NT2/D1 (cell line): Measurements from ENCODE around the gene RASGRF2.
"Not testable (repeated sequence)": the region's sequence is repeated elsewhere in the genome, so short reads cannot be mapped to it uniquely, and the experiment has no call there.

Source experiments
- DNase-seq: peaks from one replicate; pipeline ENCODE4 v3.0.0-alpha.2; 2011; ENCODE audit warnings: low read depth, low spot score
- H3K27me3 ChIP-seq: 2 replicates; pipeline ENCODE4 v1.6.0; 2011; ENCODE audit warnings: mild to moderate bottlenecking; ENCODE audit not compliant: insufficient read length, insufficient read depth
- H3K36me3 ChIP-seq: 2 replicates; pipeline ENCODE4 v1.6.1; 2011; ENCODE audit warnings: mild to moderate bottlenecking, low read length, mixed read lengths; ENCODE audit not compliant: insufficient read depth, insufficient read length
- H3K4me1 ChIP-seq: 2 replicates; pipeline ENCODE4 v1.5.1; 2011; ENCODE audit not compliant: insufficient read depth, insufficient read length
- H3K4me3 ChIP-seq: 2 replicates; pipeline ENCODE4 v1.5.1; 2011; ENCODE audit warnings: low read depth; ENCODE audit not compliant: insufficient read length
- H3K9ac ChIP-seq: 2 replicates; pipeline ENCODE4 v1.6.0; 2011; ENCODE audit warnings: low read depth; ENCODE audit not compliant: insufficient read length
- H3K9me3 ChIP-seq: 2 replicates; pipeline ENCODE4 v1.5.1; 2011; ENCODE audit warnings: mild to moderate bottlenecking, low read length; ENCODE audit not compliant: insufficient read depth
- SUZ12 ChIP-seq: IDR thresholded peaks from 2 replicates; pipeline ENCODE4 v1.6.1; 2011; ENCODE audit not compliant: insufficient read length, insufficient read depth; ENCODE audit errors: extremely low read depth
- YY1 ChIP-seq: IDR thresholded peaks from 2 replicates; pipeline ENCODE4 v1.6.1; 2011; ENCODE audit not compliant: insufficient read length, insufficient read depth
- ZNF274 ChIP-seq: IDR thresholded peaks from 2 replicates; pipeline ENCODE4 v1.6.1; 2011; ENCODE audit warnings: mild to moderate bottlenecking, low read depth, low read length

The RASGRF2 gene

GRCh38 chr5:81021951-81022687 lies 62.0 kb downstream of the RASGRF2 start:
- Histone ChIP-seq H3K9me3 (no peaks in the 10 kb centered on the region), H3K4me1 (no peaks in the 10 kb centered on the region), H3K36me3 (no peaks in the 10 kb centered on the region), H3K4me3 (no peak overlapping the region), H3K27me3 (no peaks in the 10 kb centered on the region), H3K9ac (no peak overlapping the region)
- no peak for DNase-seq
- TF ChIP-seq YY1 (no peak), ZNF274 (no peak), SUZ12 (no peak)

- Histone ChIP-seq H3K9ac (no peak overlapping the region), H3K9me3 (no peaks in the 10 kb centered on the region), H3K27me3 (no peaks in the 10 kb centered on the region), H3K36me3 (no peaks in the 10 kb centered on the region), H3K4me3 (no peak overlapping the region), H3K4me1 (no peaks in the 10 kb centered on the region)
- DNase-seq: no peak
- TF ChIP-seq ZNF274 (no peak), YY1 (no peak), SUZ12 (no peak)
These were observed 62.5 kb downstream of the RASGRF2 start for GRCh38 chr5:81022688-81023084.

GRCh38 chr5:81023261-81023970 lies 63.3 kb downstream of the RASGRF2 start:
- H3K27me3 ChIP-seq: no peaks in the 10 kb centered on the region
- H3K9me3 ChIP-seq: peaks cover 3% of the 10 kb centered on the region; the same call in 1 of the 2 replicates

GRCh38 chr5:81027481-81028058 lies 67.4 kb downstream of the RASGRF2 start:
- peaks cover 10% of the 10 kb centered on the region; the same call in 1 of the 2 replicates for H3K9me3 ChIP-seq
- H3K4me3 ChIP-seq: no peak overlapping the region
- DNase-seq: no peak
- no peaks in the 10 kb centered on the region for H3K27me3 ChIP-seq
- H3K4me1 ChIP-seq: no peaks in the 10 kb centered on the region
- H3K9ac ChIP-seq: no peak overlapping the region
- no peak for TF ChIP-seq YY1
- H3K36me3 ChIP-seq: no peaks in the 10 kb centered on the region

More at GRCh38 chr5:81023261-81023970, 63.3 kb downstream of the RASGRF2 start:
- no peaks in the 10 kb centered on the region for H3K4me1 ChIP-seq
- H3K4me3 ChIP-seq: no peak overlapping the region
- H3K9ac ChIP-seq: no peak overlapping the region
- H3K36me3 ChIP-seq: no peaks in the 10 kb centered on the region
- DNase-seq: no peak
- TF ChIP-seq SUZ12: no peak
- no peak for TF ChIP-seq ZNF274
- TF ChIP-seq YY1: no peak

GRCh38 chr5:81028888-81029287 lies 68.7 kb downstream of the RASGRF2 start:
- DNase-seq, H3K4me3 ChIP-seq, H3K9ac ChIP-seq, H3K36me3 ChIP-seq, H3K27me3 ChIP-seq, H3K4me1 ChIP-seq: not testable (repeated sequence)
- H3K9me3 ChIP-seq: peaks cover 10% of the 10 kb centered on the region; the same call in 1 of the 2 replicates

- H3K9me3 ChIP-seq: peaks cover 10% of the 10 kb centered on the region; the same call in 1 of the 2 replicates
- H3K4me3 ChIP-seq, H3K27me3 ChIP-seq, H3K4me1 ChIP-seq, H3K9ac ChIP-seq, H3K36me3 ChIP-seq, DNase-seq: not testable (repeated sequence)
These were observed 69.6 kb downstream of the RASGRF2 start for GRCh38 chr5:81029736-81030135.

GRCh38 chr5:81030236-81031034 lies 70.3 kb downstream of the RASGRF2 start:
- not testable (repeated sequence) for H3K4me3 ChIP-seq, H3K9ac ChIP-seq, H3K27me3 ChIP-seq, DNase-seq, H3K36me3 ChIP-seq, H3K4me1 ChIP-seq
- H3K9me3 ChIP-seq: peaks cover 10% of the 10 kb centered on the region; the same call in 1 of the 2 replicates
